Stimulated activated CD8-positive, alpha-beta memory T cell treated with anti-CD3 and anti-CD28 coated beads, Interleukin-12 subunit alpha, Interleukin-12 subunit beta, amount 100 ng/mL, for 4 hours (primary cell): Measurements from ENCODE around the gene ST3GAL6.

Source experiments
- DNase-seq: peaks from one replicate; pipeline ENCODE4 v3.0.0-alpha.2; 2020; ENCODE audit warnings: low read depth

The ST3GAL6 gene

GRCh38 chr3:98763076-98763475, at the start of gene ST3GAL6:
ST3GAL6 (plus strand) TSS chr3:98763340; CDS start chr3:98768441, 5,101 bp downstream.
- no peak for DNase-seq

DNA sequence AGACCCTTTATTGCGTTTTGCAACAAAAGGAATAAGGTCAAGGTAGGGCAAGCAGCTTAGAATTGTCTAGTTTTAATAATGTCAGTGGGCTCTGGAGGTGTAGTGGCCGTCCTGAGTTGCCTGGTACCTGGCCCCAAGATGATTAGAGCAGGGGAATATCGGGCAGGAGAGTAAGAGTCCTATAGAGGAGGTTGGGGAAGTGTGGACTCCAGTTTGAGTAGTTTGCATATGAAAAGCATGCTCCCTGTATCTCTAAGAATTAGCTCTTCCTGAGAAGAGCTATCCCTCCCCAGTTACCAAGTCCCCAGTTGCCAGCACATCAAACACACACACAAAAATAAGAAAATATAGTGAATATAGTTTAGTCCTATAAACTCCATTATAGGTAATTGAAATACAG, 49.2 kb upstream of the ST3GAL6 start:
- no peak for DNase-seq

DNA sequence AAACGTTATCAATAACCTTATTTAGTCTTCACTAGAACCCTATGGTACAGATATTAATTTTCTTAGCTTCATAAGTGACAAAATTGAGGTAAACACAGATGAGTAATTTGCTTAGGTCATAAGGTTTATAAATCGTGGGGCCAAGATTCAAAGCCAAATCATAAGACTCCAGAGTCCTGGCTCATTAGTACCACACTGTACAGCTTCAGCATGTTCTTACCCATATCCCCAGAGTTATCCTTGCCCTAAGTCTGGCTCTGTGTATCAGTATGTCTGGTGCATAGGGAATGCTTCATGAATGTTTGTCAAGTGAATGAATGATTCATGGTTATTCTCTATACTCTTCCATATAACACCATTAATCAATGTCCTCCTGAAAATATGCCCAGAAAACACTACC, 45.6 kb upstream of the ST3GAL6 start:
- DNase-seq = no peak

- no peak for DNase-seq
Measured at GRCh38 chr3:98718730-98719129, 44.4 kb upstream of the ST3GAL6 start.

DNA sequence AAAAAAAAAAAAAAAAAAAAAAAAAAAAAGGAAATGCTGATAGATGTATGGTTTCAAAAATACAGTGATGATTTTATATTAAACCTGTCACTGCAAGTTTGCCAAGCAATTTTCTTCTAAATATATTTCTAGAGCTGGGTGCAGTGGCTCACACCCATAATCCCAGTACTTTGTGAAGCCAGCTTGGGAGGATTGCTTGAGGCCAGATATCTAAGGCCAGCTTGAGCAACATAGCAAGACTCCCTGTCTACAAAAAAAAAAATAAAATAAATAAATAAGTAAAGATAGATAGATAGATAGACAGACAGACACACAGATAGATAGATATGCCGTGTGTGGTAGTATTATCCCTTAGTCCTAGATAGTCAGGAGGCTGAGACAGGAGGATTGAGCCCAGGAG, 41.4 kb upstream of the ST3GAL6 start:
- no peak for DNase-seq

DNA sequence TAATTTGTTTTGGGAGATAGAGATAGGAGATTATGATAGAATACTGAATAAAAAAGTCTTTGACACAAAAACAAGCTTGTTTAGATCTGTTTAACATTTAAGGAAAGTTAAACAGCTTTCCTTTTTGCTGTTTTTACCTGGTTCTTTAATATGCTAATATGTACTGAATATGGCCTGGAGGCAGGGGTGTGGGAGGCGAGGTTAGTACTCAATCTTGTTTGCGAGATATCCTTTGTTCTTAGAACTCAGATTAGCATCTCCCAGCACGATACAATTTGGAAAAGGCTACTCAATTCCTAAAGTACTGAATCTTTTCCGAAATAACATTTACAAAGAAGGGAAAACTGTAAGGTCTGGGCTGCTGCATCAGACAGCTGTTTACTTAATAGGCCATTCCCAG, 40.8 kb upstream of the ST3GAL6 start:
- DNase-seq = no peak

- DNase-seq = no peak
Measured at GRCh38 chr3:98725352-98725751, 37.8 kb upstream of the ST3GAL6 start.

- no peak for DNase-seq
Measured at GRCh38 chr3:98726084-98726483, 37.1 kb upstream of the ST3GAL6 start.

DNA sequence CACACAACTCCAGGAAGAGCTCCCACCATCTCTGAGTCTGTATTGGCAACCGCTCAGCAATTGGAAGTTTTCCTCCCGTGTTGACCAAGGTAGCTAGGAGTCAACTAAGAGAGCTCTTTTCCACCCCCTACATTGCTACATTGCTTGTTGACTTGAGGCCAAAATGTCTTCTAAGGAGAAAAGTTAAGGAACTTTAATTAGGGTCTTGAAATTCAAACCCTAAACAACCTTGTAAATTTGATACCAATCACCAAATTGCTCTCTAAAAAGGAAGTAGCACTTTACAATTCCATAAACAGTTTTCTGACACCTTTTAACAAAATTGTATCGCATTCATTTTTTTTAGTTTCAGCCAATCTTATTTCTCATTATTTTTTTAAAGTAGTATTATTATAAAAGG, 35.5 kb upstream of the ST3GAL6 start:
- DNase-seq = no peak

DNA sequence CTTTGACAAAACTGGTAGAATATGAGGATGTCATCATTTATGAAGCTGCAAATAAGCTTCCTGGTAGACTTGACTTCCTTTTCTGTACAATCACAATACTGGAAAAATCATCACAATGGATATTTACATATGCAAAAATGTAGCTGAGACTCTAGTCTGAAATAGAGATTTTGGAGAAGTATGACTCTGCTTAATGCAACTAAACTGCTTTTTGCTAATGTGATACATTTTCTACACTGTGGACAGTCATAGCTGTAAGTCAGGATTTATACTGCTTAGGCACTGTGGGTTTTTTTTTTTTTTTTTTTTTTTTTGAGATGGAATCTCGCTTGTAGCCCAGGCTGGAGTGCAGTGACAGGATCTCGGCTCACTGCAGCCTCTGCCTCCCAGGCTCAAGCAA, 34.5 kb upstream of the ST3GAL6 start:
- DNase-seq = no peak

GRCh38 chr3:98730338-98730737, 32.8 kb upstream of the ST3GAL6 start:
- no peak for DNase-seq

DNA sequence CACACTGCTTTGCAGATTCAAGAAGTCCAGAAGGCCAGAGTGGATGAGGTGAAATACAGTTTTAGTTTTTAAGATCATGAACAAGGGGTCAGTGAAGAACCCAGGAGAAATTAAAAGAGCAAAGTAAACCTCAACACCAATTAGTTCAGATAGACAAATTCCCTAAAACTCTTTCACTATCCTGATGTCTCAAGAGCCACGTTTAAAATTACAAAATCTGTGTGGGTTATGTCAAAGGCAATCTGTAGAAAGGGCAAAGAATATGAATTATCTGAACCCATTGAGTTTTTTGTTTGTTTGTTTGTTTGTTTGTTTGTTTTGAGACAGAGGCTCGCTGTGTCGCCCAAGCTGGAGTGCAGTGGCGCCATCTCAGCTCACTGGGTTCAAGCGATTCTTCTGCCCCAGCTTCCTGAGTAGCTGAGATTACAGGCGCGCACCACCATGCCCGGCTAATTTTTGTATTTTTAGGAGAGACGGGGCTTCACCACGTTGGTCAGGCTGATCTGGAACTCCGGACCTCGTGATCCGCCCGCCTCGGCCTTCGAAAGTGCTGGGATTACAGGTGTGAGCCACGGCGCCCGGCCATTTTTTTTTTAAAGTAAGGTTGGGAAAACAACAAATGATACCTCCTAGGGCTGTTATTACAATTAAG, 32.1 kb upstream of the ST3GAL6 start:
- no peak for DNase-seq

- no peak for DNase-seq
Measured at GRCh38 chr3:98731720-98732285, 31.3 kb upstream of the ST3GAL6 start.

DNA sequence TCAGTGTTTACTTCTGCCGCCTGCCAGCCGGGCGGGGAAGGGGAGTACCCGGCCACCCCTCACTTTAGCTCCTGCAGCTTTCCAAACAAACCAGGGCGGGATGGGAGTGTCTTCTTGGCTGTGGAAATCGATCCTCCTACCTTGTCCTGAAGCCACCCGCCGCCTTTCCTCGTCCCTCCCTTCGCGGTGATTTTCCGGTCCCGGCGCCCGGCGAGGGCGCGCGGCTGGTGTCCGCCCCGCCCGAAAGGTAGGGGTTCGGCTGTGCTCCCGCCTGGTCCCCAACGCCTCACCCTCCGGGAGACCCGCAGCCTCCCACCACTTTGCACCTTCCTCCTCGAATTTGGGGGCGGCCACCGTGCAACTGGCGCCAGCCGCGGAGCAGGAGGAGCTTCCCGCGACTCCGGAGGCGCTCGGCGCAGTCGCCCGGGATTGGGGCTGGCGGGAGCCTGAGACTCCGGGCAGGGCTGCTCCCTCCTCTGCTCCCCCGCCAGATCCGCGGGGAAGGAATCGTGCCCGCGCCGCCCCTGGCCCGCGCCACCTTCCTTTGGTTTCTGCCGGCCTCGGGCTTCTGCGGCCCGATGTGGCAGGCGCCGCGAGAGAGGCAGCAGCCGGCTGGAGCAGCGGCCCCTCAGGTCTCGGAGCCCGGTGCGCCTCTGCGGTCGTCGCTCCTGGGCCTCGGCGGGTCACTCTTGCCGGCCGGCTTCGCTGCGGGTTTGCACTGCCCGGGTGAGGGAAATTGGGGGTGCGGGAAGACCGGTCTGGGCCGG, 30.7 kb upstream of the ST3GAL6 start:
- no peak for DNase-seq

DNA sequence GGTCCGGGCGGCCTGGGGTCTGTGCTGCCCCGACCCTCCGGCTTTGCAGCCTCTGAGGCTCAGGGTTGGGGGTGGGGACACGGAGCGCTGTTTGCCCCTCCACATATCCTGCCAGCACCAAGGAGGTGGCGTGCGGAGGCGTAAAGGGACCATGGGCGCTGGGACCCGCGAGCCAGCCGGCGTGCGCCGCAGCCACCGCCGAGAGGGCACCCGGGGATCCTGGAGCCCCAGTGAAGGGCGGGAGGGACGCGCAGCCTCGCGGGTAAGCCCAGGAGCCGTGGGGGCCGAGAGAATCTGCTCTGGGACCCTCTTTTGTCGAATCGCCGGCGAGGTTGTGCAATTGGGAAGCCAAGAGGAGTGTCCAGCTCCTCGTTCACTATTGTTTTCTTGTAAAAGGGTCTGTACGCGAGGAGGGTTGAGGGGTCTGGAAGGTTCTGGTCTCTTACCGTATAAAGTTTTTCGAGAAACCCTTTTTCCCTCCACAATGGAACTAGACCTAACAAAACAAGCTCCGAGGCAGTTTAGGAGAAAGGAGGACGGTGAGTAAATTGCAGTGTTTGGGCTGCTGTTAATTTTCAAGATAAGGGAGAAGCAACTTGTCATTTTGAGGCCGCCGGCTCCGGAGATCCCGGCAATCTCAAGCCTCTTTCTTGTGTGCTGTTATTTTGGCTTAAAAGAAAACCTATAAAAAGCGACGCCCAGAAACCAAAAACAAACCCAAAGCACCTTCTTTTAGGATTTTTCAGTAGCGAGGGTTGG, 29.9 kb upstream of the ST3GAL6 start:
- no peak for DNase-seq

GRCh38 chr3:98733812-98734281, 29.3 kb upstream of the ST3GAL6 start:
- no peak for DNase-seq

DNA sequence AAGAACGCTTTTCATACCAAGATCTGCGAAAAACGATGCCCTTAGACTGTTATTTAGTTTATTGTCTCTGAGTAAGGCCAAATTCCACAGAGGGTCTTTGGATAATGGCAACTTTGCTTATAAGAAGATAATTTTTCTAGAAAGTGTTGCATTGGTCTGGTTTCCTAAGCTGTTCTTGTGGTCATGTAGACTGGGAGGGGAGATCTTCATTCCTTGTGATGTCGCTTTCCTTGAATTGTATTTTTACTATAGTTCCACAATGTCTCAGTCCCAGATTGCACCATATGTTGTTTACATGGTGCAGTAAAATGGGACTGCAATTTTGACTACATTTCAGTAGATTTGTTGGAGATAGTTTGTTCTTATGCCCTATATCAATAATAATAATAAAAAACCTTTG, 28.8 kb upstream of the ST3GAL6 start:
- no peak for DNase-seq

- no peak for DNase-seq
Measured at GRCh38 chr3:98734735-98735134, 28.4 kb upstream of the ST3GAL6 start.

GRCh38 chr3:98735296-98735695, 27.8 kb upstream of the ST3GAL6 start:
- DNase-seq = no peak

GRCh38 chr3:98735761-98736269, 27.3 kb upstream of the ST3GAL6 start:
- DNase-seq = no peak

- DNase-seq = no peak
Measured at GRCh38 chr3:98737301-98737700, 25.8 kb upstream of the ST3GAL6 start.

DNA sequence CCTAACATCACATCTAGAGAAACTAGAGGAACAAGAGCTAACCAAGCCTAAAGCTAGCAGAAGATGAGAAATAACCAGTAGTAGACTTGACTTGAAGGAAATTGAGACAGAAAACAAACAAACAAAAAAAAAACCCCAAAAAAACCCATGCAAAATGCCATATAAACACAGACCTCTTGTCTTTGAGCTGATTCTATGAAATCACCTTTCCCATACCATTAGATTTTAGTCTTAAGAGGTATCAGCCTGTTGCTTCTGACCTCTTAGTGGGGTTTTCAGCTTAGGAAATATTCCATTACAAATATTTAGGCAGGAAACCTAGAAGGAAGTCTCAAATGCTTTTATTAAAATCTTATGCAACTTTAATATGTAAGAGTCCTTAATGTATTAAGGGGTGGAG, 23.9 kb upstream of the ST3GAL6 start:
- DNase-seq = no peak
